ENCODE measurements around the gene KLHL29. TPM values are rescaled to one million over a fixed set of nuclear protein-coding genes. Genes with fewer than 3 reads are reported as not detected.

KLHL29 gene
- total RNA-seq, 4 donors from 2014 or later: 2.2 to 3.3 (median 2.7) TPM

GRCh38 chr2:23464156-23464555, 79.2 kb downstream of the KLHL29 start:
- Histone ChIP-seq H3K27me3 (no peaks in the 10 kb centered on the region), H3K36me3 (no peaks in the 10 kb centered on the region), H3K4me3 (replicated peaks in 1 of 3) (no peak overlapping the region), H3K9me3 (no peaks in the 10 kb centered on the region), H3K4me1 (no peaks in the 10 kb centered on the region), H3K27ac (no peak overlapping the region)
- intact Hi-C loops (cut with DNase I): no loop called here
- 39 to 45% methylated on average over 6 of the region's 6 CpGs for WGBS, 2 donors
- DNase-seq: no peak
- TF ChIP-seq, protein P1, sequence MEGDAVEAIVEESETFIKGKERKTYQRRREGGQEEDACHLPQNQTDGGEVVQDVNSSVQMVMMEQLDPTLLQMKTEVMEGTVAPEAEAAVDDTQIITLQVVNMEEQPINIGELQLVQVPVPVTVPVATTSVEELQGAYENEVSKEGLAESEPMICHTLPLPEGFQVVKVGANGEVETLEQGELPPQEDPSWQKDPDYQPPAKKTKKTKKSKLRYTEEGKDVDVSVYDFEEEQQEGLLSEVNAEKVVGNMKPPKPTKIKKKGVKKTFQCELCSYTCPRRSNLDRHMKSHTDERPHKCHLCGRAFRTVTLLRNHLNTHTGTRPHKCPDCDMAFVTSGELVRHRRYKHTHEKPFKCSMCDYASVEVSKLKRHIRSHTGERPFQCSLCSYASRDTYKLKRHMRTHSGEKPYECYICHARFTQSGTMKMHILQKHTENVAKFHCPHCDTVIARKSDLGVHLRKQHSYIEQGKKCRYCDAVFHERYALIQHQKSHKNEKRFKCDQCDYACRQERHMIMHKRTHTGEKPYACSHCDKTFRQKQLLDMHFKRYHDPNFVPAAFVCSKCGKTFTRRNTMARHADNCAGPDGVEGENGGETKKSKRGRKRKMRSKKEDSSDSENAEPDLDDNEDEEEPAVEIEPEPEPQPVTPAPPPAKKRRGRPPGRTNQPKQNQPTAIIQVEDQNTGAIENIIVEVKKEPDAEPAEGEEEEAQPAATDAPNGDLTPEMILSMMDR (IDR thresholded peaks at IDR 0.05): no peak
- no peak for TF ChIP-seq POLR2A (IDR thresholded peaks at IDR 0.05)

DNA sequence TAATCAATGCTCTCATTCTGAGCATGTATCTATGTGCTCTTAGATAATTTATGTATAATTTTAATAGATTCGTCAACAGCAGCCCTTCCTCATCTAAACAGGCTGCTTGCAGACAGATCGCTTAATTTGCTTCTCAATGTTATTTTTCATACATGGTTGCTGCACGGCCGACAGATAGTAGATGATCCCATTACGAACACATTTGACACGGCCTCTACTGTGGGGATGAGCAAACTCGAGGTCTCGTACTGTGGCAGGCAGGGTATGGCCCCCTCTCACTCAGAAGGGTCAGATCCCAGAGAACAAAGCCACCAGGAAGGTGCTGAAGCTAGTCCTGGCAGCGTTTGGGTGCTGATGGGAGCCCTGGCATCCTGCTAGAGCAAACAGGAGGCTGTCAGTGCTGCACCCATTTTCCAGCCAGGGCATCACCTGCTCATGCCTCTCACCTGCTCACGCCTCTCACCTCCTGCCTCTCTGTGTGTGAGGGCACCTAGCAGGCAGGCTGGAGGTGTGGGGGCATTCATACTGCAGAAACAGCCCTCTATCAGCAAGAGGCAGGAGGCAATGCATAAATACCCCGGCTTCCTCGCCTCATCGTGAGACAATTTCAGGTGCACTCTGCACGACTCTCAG, 80.0 kb downstream of the KLHL29 start:
- Histone ChIP-seq H3K9me3 (no peaks in the 10 kb centered on the region), H3K36me3 (no peaks in the 10 kb centered on the region), H3K27me3 (no peaks in the 10 kb centered on the region), H3K27ac (no peak overlapping the region), H3K4me3 (replicated peaks in 1 of 3) (no peak overlapping the region), H3K4me1 (no peaks in the 10 kb centered on the region)
- TF ChIP-seq, protein P1 (IDR thresholded peaks at IDR 0.05): no peak
- TF ChIP-seq POLR2A (IDR thresholded peaks at IDR 0.05): no peak
- DNase-seq: no peak
- intact Hi-C loops (cut with DNase I): no loop called here
- 85 to 88% methylated on average over 12 to 14 of the region's 14 CpGs for WGBS, 2 donors

GRCh38 chr2:23465936-23466335, 81.0 kb downstream of the KLHL29 start:
- H3K27ac ChIP-seq: no peak overlapping the region
- H3K4me3 ChIP-seq (replicated peaks in 1 of 3): no peak overlapping the region
- H3K27me3 ChIP-seq: no peaks in the 10 kb centered on the region
- intact Hi-C loops (cut with DNase I): no loop called here
- no peak for TF ChIP-seq POLR2A (IDR thresholded peaks at IDR 0.05)
- TF ChIP-seq, protein P1 (IDR thresholded peaks at IDR 0.05): no peak
- H3K4me1 ChIP-seq: no peaks in the 10 kb centered on the region
- H3K36me3 ChIP-seq: no peaks in the 10 kb centered on the region
- 73 to 81% methylated on average over 9 of the region's 9 CpGs for WGBS, 2 donors
- no peak for DNase-seq
- no peaks in the 10 kb centered on the region for H3K9me3 ChIP-seq

DNA sequence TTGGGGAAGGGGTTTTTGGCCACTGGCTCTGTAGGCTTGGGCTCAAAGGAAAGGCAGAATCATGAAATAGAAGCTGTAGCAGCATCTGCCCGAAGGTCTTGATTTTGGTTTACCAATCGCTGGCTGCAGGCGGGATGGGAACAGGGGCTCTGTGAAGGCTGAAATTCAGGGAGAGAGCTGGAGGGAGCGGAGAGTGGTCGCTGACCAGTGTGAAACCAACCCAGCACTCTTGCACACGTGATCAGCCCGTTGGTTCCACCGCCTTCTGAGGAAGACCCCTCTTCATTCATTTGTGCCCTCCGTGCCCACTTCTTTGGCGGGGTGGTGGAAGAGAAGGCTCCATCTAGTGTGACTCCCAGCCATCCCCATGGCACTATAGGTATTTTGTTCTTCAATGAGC, 82.6 kb downstream of the KLHL29 start:
- Histone ChIP-seq H3K27me3 (no peaks in the 10 kb centered on the region), H3K4me1 (no peaks in the 10 kb centered on the region), H3K9me3 (no peaks in the 10 kb centered on the region), H3K4me3 (replicated peaks in 1 of 3) (no peak overlapping the region), H3K27ac (no peak overlapping the region), H3K36me3 (no peaks in the 10 kb centered on the region)
- intact Hi-C loops (cut with DNase I): no loop called here
- no peak for DNase-seq
- WGBS, 2 donors: 94 to 96% methylated on average over 10 of the region's 10 CpGs
- no peak for TF ChIP-seq POLR2A (IDR thresholded peaks at IDR 0.05)
- TF ChIP-seq, protein P1 (IDR thresholded peaks at IDR 0.05): no peak

GRCh38 chr2:23468474-23469141, 83.6 kb downstream of the KLHL29 start:
- no peak overlapping the region for H3K27ac ChIP-seq
- 69 to 86% methylated on average over 15 of the region's 15 CpGs for WGBS, 2 donors

More at GRCh38 chr2:23468474-23469141, 83.6 kb downstream of the KLHL29 start:
- H3K4me3 ChIP-seq (replicated peaks in 1 of 3): no peak overlapping the region
- DNase-seq: no peak
- TF ChIP-seq, protein P1 (IDR thresholded peaks at IDR 0.05): no peak
- no peak for TF ChIP-seq POLR2A (IDR thresholded peaks at IDR 0.05)
- intact Hi-C loops (cut with DNase I): no loop called here
- no peaks in the 10 kb centered on the region for H3K9me3 ChIP-seq
- no peaks in the 10 kb centered on the region for H3K27me3 ChIP-seq
- H3K4me1 ChIP-seq: no peaks in the 10 kb centered on the region
- H3K36me3 ChIP-seq: no peaks in the 10 kb centered on the region

All from thyroid gland (tissue), 4 donors.